Left kidney (tissue), 2 donors: ENCODE measurements around the gene NCOA1. TPM values are rescaled to one million over a fixed set of nuclear protein-coding genes. Genes with fewer than 3 reads are reported as not detected.
"Not testable (repeated sequence)": the region's sequence is repeated elsewhere in the genome, so short reads cannot be mapped to it uniquely, and the experiment has no call there.

Source experiments
- DNase-seq: peaks from one replicate; pipeline ENCODE4 v3.0.0-alpha.2; 2013
- polyA plus RNA-seq: library from polyadenylated mRNA; unstranded; fragments of 120-200 nt; gene quantifications from one replicate; pipeline ENCODE4 v1.2.1, GENCODE V29; 2013; ENCODE audit not compliant: insufficient read length

The NCOA1 gene
- polyA plus RNA-seq, 1 donor, result 51.7 TPM

GRCh38 chr2:24576617-24577016 is 85.6 kb downstream of the NCOA1 start:
- no peak for DNase-seq

GRCh38 chr2:24577481-24577880 is 86.4 kb downstream of the NCOA1 start:
- no peak for DNase-seq

GRCh38 chr2:24579053-24579803 is 88.2 kb downstream of the NCOA1 start:
- DNase-seq, result no peak

GRCh38 chr2:24580561-24580960 is 89.5 kb downstream of the NCOA1 start:
- DNase-seq, result no peak

GRCh38 chr2:24581971-24582370 is 90.9 kb downstream of the NCOA1 start:
- DNase-seq, result not testable (repeated sequence)

GRCh38 chr2:24586955-24587354 is 95.9 kb downstream of the NCOA1 start:
- DNase-seq, result no peak

- DNase-seq, result no peak
Observed at GRCh38 chr2:24588294-24588693, 97.2 kb downstream of the NCOA1 start.

GRCh38 chr2:24592441-24593100 is 101.5 kb downstream of the NCOA1 start:
- DNase-seq, result no peak

- DNase-seq, result no peak
Observed at GRCh38 chr2:24594283-24594682, 103.2 kb downstream of the NCOA1 start.

GRCh38 chr2:24597181-24597870 is 106.3 kb downstream of the NCOA1 start:
- DNase-seq, result no peak

- DNase-seq, result not testable (repeated sequence)
Observed at GRCh38 chr2:24600140-24600539, 109.1 kb downstream of the NCOA1 start.

GRCh38 chr2:24611631-24612030 is 120.6 kb downstream of the NCOA1 start:
- no peak for DNase-seq

- no peak for DNase-seq
Observed at GRCh38 chr2:24613154-24613814, 122.2 kb downstream of the NCOA1 start.

GRCh38 chr2:24616616-24617015 is 125.6 kb downstream of the NCOA1 start:
- DNase-seq, result no peak

GRCh38 chr2:24617424-24617823 is 126.4 kb downstream of the NCOA1 start:
- no peak for DNase-seq

GRCh38 chr2:24618144-24618543 is 127.1 kb downstream of the NCOA1 start:
- no peak for DNase-seq

- DNase-seq, result no peak
Observed at GRCh38 chr2:24618680-24619079, 127.6 kb downstream of the NCOA1 start.

GRCh38 chr2:24620936-24621335 is 129.9 kb downstream of the NCOA1 start:
- DNase-seq, result no peak

GRCh38 chr2:24621779-24622538 is 130.9 kb downstream of the NCOA1 start:
- no peak for DNase-seq

- no peak for DNase-seq
Observed at GRCh38 chr2:24623535-24623934, 132.5 kb downstream of the NCOA1 start.

GRCh38 chr2:24625728-24626127 is 134.7 kb downstream of the NCOA1 start:
- no peak for DNase-seq

GRCh38 chr2:24626131-24626530 is 135.1 kb downstream of the NCOA1 start:
- DNase-seq, result no peak
